H1 (cell line): ENCODE measurements around the gene PIM1. TPM values are rescaled to one million over a fixed set of nuclear protein-coding genes. Genes with fewer than 3 reads are reported as not detected.

Source experiments
- CTCF ChIA-PET: fragments of 300-600 bp; sonication (Branson Sonifier 250); formaldehyde crosslinking; loops from one replicate; lab custom pipeline; 2021; ENCODE audit not compliant: partially characterized antibody; lab: Charles Lee
- POLR2A ChIA-PET: fragments of 300-600 bp; sonication (Branson Sonifier 250); formaldehyde crosslinking; loops from one replicate; lab custom pipeline; 2021; ENCODE audit warnings: inconsistent platforms; ENCODE audit not compliant: partially characterized antibody; lab: Charles Lee
- DNase-seq, 2 experiments: peaks; one replicate each; pipeline versions ENCODE4 v3.0.0 to v3.0.0-alpha.2; 2010 to 2022; ENCODE audit warnings: low spot score in 2 of 2, low read depth in 1 of 2, mixed read lengths in 1 of 2
- FAIRE-seq: peaks from 2 replicates; lab custom pipeline; 2011; peaks lifted over from hg19 to GRCh38; lab: Jason Lieb, UNC
- H2AFZ ChIP-seq: 2 replicates; pipeline ENCODE4 v1.8.1; 2012; ENCODE audit warnings: low read length, inconsistent platforms
- H2AK5ac ChIP-seq: 2 replicates; pipeline ENCODE4 v1.6.1; 2013; ENCODE audit warnings: low read depth, low read length
- H2BK120ac ChIP-seq: replicated peaks from 2 replicates; pipeline ENCODE3; 2013; ENCODE audit warnings: low read depth, low read length, inconsistent platforms
- H2BK12ac ChIP-seq: 2 replicates; pipeline ENCODE4 v1.6.1; 2013; ENCODE audit warnings: low read depth, low read length
- H2BK15ac ChIP-seq: 2 replicates; pipeline ENCODE4 v1.6.1; 2013; ENCODE audit warnings: low read length
- H2BK20ac ChIP-seq: 2 replicates; pipeline ENCODE4 v1.6.1; 2013; ENCODE audit warnings: low read length
- H2BK5ac ChIP-seq: 2 replicates; pipeline ENCODE4 v1.6.1; 2013; ENCODE audit warnings: low read depth, low read length
- H3K14ac ChIP-seq: 2 replicates; pipeline ENCODE4 v1.6.1; 2013; ENCODE audit warnings: inconsistent platforms; ENCODE audit not compliant: insufficient read length
- H3K18ac ChIP-seq: 2 replicates; pipeline ENCODE4 v1.6.1; 2013; ENCODE audit warnings: low read length; ENCODE audit errors: extremely low read depth
- H3K23ac ChIP-seq: 2 replicates; pipeline ENCODE4 v1.6.1; 2013; ENCODE audit warnings: inconsistent platforms; ENCODE audit not compliant: insufficient read length
- H3K23me2 ChIP-seq: 2 replicates; pipeline ENCODE4 v1.6.1; 2013; ENCODE audit warnings: low read depth, low read length
- H3K27ac ChIP-seq: 2 replicates; pipeline ENCODE4 v1.6.1; 2011; ENCODE audit warnings: low read depth, low read length, inconsistent platforms
- H3K27me3 ChIP-seq, 4 experiments: replicated peaks in 1 of 4; 1 replicate in 1 of 4; 2 replicates in 3 of 4; pipeline versions ENCODE4 v1.6.1 to v1.8.1; 2011 to 2013; ENCODE audit warnings: low read length in 3 of 4, mild to moderate bottlenecking in 3 of 4, inconsistent platforms in 2 of 4, mixed read lengths in 2 of 4, moderate library complexity in 1 of 4; ENCODE audit not compliant: control insufficient read depth in 3 of 4, insufficient read depth in 3 of 4; ENCODE audit errors: extremely low read depth in 1 of 4
- H3K36me3 ChIP-seq, 4 experiments: 2 replicates each; pipeline versions ENCODE4 v1.6.1 to v1.8.1; 2011 to 2013; ENCODE audit warnings: mild to moderate bottlenecking in 4 of 4, low read length in 3 of 4, moderate library complexity in 2 of 4, control low read depth in 1 of 4, inconsistent platforms in 1 of 4; ENCODE audit not compliant: insufficient read depth in 4 of 4, control insufficient read depth in 2 of 4
- H3K4ac ChIP-seq: replicated peaks from 2 replicates; pipeline ENCODE3; 2013; ENCODE audit warnings: low read length, low read depth, mixed read lengths, inconsistent platforms; ENCODE audit not compliant: insufficient read length
- H3K4me1 ChIP-seq, 4 experiments: replicated peaks in 1 of 4; 1 replicate in 1 of 4; 2 replicates in 3 of 4; pipeline versions ENCODE4 v1.6.1 to v1.8.1; 2011 to 2013; ENCODE audit warnings: low read length in 3 of 4, inconsistent platforms in 2 of 4, mixed read lengths in 1 of 4; ENCODE audit not compliant: insufficient read depth in 4 of 4, control insufficient read depth in 3 of 4
- H3K4me2 ChIP-seq, 2 experiments: 2 replicates each; pipeline versions ENCODE4 v1.6.1 to v1.8.1; 2011 to 2013; ENCODE audit warnings: low read depth in 2 of 2, low read length in 2 of 2, control low read depth in 1 of 2, inconsistent platforms in 1 of 2, mild to moderate bottlenecking in 1 of 2; ENCODE audit not compliant: insufficient read depth in 1 of 2
- H3K4me3 ChIP-seq, 4 experiments: fragments of 200-600, 300-600 bp in 1 of 4; sonication (generic), shearing (Covaris generic), sonication (Bioruptor Twin) in 1 of 4; 2 replicates each; pipeline versions ENCODE4 v1.5.1 to v1.8.1; 2011 to 2016; ENCODE audit warnings: low read length in 4 of 4, low read depth in 3 of 4, control low read depth in 2 of 4, inconsistent platforms in 2 of 4, mild to moderate bottlenecking in 2 of 4, mixed read lengths in 1 of 4, moderate library complexity in 1 of 4; ENCODE audit not compliant: insufficient read depth in 2 of 4; ENCODE audit errors: extremely low read depth in 1 of 4
- H3K56ac ChIP-seq: replicated peaks from 2 replicates; pipeline ENCODE3; 2013; ENCODE audit warnings: low read depth, mild to moderate bottlenecking, mixed read lengths, low read length, inconsistent platforms; ENCODE audit not compliant: insufficient read length
- H3K79me1 ChIP-seq: 2 replicates; pipeline ENCODE4 v1.6.1; 2013; ENCODE audit warnings: low read depth, low read length, control low read depth
- H3K79me2 ChIP-seq, 2 experiments: 2 replicates each; pipeline versions ENCODE4 v1.6.1 to v1.8.1; 2012 to 2013; ENCODE audit warnings: low read length in 2 of 2, mild to moderate bottlenecking in 2 of 2, inconsistent platforms in 1 of 2; ENCODE audit not compliant: insufficient read depth in 2 of 2, control insufficient read depth in 1 of 2
- H3K9ac ChIP-seq, 4 experiments: replicated peaks in 1 of 4; 1 replicate in 1 of 4; 2 replicates in 3 of 4; pipeline versions ENCODE4 v1.6.1 to v1.8.1; 2011 to 2013; ENCODE audit warnings: low read depth in 3 of 4, low read length in 3 of 4, control low read depth in 2 of 4, mild to moderate bottlenecking in 2 of 4, moderate library complexity in 2 of 4, inconsistent platforms in 1 of 4; ENCODE audit errors: extremely low read depth in 1 of 4
- H3K9me3 ChIP-seq, 2 experiments: 2 replicates each; pipeline versions ENCODE4 v1.6.1 to v1.8.1; 2012 to 2013; ENCODE audit warnings: mild to moderate bottlenecking in 2 of 2, moderate library complexity in 2 of 2, control low read depth in 1 of 2, inconsistent platforms in 1 of 2, low read depth in 1 of 2, low read length in 1 of 2, mixed read lengths in 1 of 2; ENCODE audit not compliant: insufficient read depth in 2 of 2
- H4K20me1 ChIP-seq, 2 experiments: replicated peaks in 1 of 2; 2 replicates each; pipeline versions ENCODE3 to v1.8.1; 2011 to 2013; ENCODE audit warnings: inconsistent platforms in 2 of 2, low read length in 2 of 2, mild to moderate bottlenecking in 1 of 2; ENCODE audit not compliant: insufficient read depth in 2 of 2, control insufficient read depth in 1 of 2
- H4K5ac ChIP-seq: 2 replicates; pipeline ENCODE4 v1.6.1; 2013; ENCODE audit warnings: low read length, low read depth, mixed read lengths, inconsistent platforms; ENCODE audit not compliant: insufficient read length
- H4K8ac ChIP-seq: 2 replicates; pipeline ENCODE4 v1.8.0; 2013; ENCODE audit warnings: mild to moderate bottlenecking, moderate library complexity, low read length, inconsistent platforms; ENCODE audit not compliant: insufficient read depth; ENCODE audit errors: extremely low read depth
- H4K91ac ChIP-seq: replicated peaks from 2 replicates; pipeline ENCODE3; 2013; ENCODE audit warnings: low read length, mixed read lengths, inconsistent platforms; ENCODE audit not compliant: insufficient read length
- ASH2L ChIP-seq: fragments of 200-600, 300-600 bp; sonication (generic); IDR thresholded peaks from one replicate; pipeline ENCODE4 v1.7.1; 2017; ENCODE audit warnings: low read length
- CBX5 ChIP-seq: fragments of 300-800, 300-1000 bp; sonication (generic); IDR thresholded peaks from 2 replicates; pipeline ENCODE4 v1.7.1; 2016; ENCODE audit warnings: antibody characterized with exemption, low read length, low read depth
- CHD1 ChIP-seq: IDR thresholded peaks from 2 replicates; pipeline ENCODE4 v1.6.1; 2012; ENCODE audit warnings: low read depth, low read length, improper control_type of control experiment
- CREB1 ChIP-seq: IDR thresholded peaks from 2 replicates; pipeline ENCODE4 v1.6.1; 2012; ENCODE audit warnings: inconsistent platforms
- CTBP2 ChIP-seq: IDR thresholded peaks from 2 replicates; pipeline ENCODE4 v1.7.0; 2011; ENCODE audit warnings: borderline replicate concordance, mild to moderate bottlenecking, moderate library complexity, mixed read lengths, low read length; ENCODE audit not compliant: insufficient read depth, insufficient read length
- EZH2 ChIP-seq: fragments of 200-600 bp; sonication (generic); IDR thresholded peaks from 2 replicates; pipeline ENCODE4 v1.7.1; 2012; ENCODE audit warnings: low read depth, mild to moderate bottlenecking, moderate library complexity, low read length, inconsistent platforms; ENCODE audit not compliant: severe bottlenecking
- GABPA ChIP-seq: IDR thresholded peaks from 2 replicates; pipeline ENCODE4 v1.6.1; 2011; ENCODE audit warnings: mild to moderate bottlenecking, low read length, moderate library complexity, borderline replicate concordance; ENCODE audit not compliant: insufficient read depth
- JUN ChIP-seq: IDR thresholded peaks from 2 replicates; pipeline ENCODE4 v1.6.1; 2011; ENCODE audit warnings: low read depth, mild to moderate bottlenecking, improper control_type of control experiment, low read length
- PHF8 ChIP-seq: fragments of 200-600 bp; sonication (generic); conservative IDR thresholded peaks from 2 replicates; pipeline ENCODE4 v1.7.1; 2012; ENCODE audit warnings: low read depth, mild to moderate bottlenecking, inconsistent platforms, low read length, moderate library complexity
- SIRT6 ChIP-seq: IDR thresholded peaks from one replicate; pipeline ENCODE4 v1.7.1; 2012; ENCODE audit warnings: low read length, inconsistent platforms
- SRF ChIP-seq: IDR thresholded peaks from 2 replicates; pipeline ENCODE4 v1.6.1; 2011; ENCODE audit warnings: mild to moderate bottlenecking, low read depth, low read length, moderate library complexity
- USF2 ChIP-seq: IDR thresholded peaks from 2 replicates; pipeline ENCODE4 v1.6.1; 2011; ENCODE audit warnings: low read length, improper control_type of control experiment
- ZNF274 ChIP-seq: IDR thresholded peaks from 2 replicates; pipeline ENCODE4 v1.7.0; 2012; ENCODE audit warnings: low read length, borderline replicate concordance; ENCODE audit errors: extremely low read depth
- WGBS, 2 experiments: shearing (Covaris generic) in 1 of 2; methylation state at CpG; one replicate each; pipeline versions ENCODE4 v1.1.6 to v1.1.7; 2013 to 2015; ENCODE audit warnings: low lambda C conversion rate in 2 of 2, mixed read lengths in 2 of 2, inconsistent platforms in 1 of 2, low coverage in 1 of 2, missing lambda C conversion rate in 1 of 2; ENCODE audit not compliant: insufficient replicate concordance in 2 of 2, insufficient coverage in 1 of 2, insufficient read length in 1 of 2; ENCODE audit errors: extremely low coverage in 1 of 2, missing lambda C conversion rate in 1 of 2; 5-methylcytosine and 5-hydroxymethylcytosine counted together
- polyA plus RNA-seq, 7 experiments: library from polyadenylated mRNA; depleted of rRNA in 3 of 7; stranded (reverse) in 5 of 7; unstranded in 2 of 7; fragments of >200 nt in 5 of 7; fragments of 200-250 nt in 2 of 7; gene quantifications; 1 replicate in 5 of 7; 2 replicates in 1 of 7; 4 replicates in 1 of 7; pipeline versions ENCODE4 v1.2.1 to v1.2.3, GENCODE V29; 2011 to 2013; ENCODE audit warnings: missing spikeins in 2 of 7, mixed read lengths in 2 of 7
- total RNA-seq: library from RNA; stranded (reverse); fragmentation: NEBNext Ultra II Directional; extraction: Animal tissue kit (Norgen Biotek cat#: 25700); gene quantifications from 2 replicates; pipeline ENCODE4 v1.2.1, GENCODE V29; 2021

PIM1 gene
- total and polyA plus RNA-seq, 2 of the 8 experiments (the other 6 are each of a cell fraction or from before 2014, with no cell fraction given): 25.5 to 94.9 TPM

- H3K56ac ChIP-seq: no peak overlapping the region
- DNase-seq: no peak
- H3K27me3 ChIP-seq: no peaks in the 10 kb centered on the region; a peak in 1 of 7 replicates
- H2BK120ac ChIP-seq: no peak overlapping the region
- H3K27ac ChIP-seq: no peak overlapping the region
- no peaks in the 10 kb centered on the region for H3K36me3 ChIP-seq
- TF ChIP-seq SRF (no peak), GABPA (no peak), JUN (no peak), EZH2 (no peak), SIRT6 (no peak), ZNF274 (no peak), CTBP2 (no peak), CBX5 (no peak), PHF8 (no peak), CREB1 (no peak), CHD1 (no peak), ASH2L (no peak), USF2 (no peak)
- CTCF ChIA-PET: interaction anchor here (0.7 to 34.9 kb wide), 7 partner anchors 9 to 179 kb away, joined by 3 to 866 read pairs (median 3); no protein-coding TSS in a partner anchor
- H3K4me2 ChIP-seq: no peak overlapping the region
- H2BK20ac ChIP-seq: no peak overlapping the region
- no peak overlapping the region for H3K18ac ChIP-seq
- H3K4ac ChIP-seq: no peak overlapping the region
- WGBS, 2 experiments: 100% methylated on average over 1 of the region's 1 CpG; no CpG with 5 or more reads in 1 of the 2 experiments
- no peak overlapping the region for H2BK5ac ChIP-seq
- no peak overlapping the region for H2AK5ac ChIP-seq
- H3K9ac ChIP-seq: no peak overlapping the region
- no peak overlapping the region for H3K23ac ChIP-seq
- no peak overlapping the region; the same call in 1 of the 2 replicates for H2BK15ac ChIP-seq
- H2AFZ ChIP-seq: peak overlapping the region; percentile 36; the same call in 1 of the 2 replicates
- no peak for FAIRE-seq
- H3K23me2 ChIP-seq: peaks cover 5% of the 10 kb centered on the region; the same call in 1 of the 2 replicates
- H3K4me3 ChIP-seq: no peak overlapping the region
- H4K5ac ChIP-seq: no peak overlapping the region
- H3K4me1 ChIP-seq: no peaks in the 10 kb centered on the region; a peak in 1 of 7 replicates
- H3K79me2 ChIP-seq: no peaks in the 10 kb centered on the region
- no peak overlapping the region for H4K91ac ChIP-seq
- POLR2A ChIA-PET: interaction anchor here (1.0 to 1.3 kb wide), 2 partner anchors 26 to 28 kb away, joined by 4 to 5 read pairs; no protein-coding TSS in a partner anchor
- H4K20me1 ChIP-seq: peaks cover 0 to 2% of the 10 kb centered on the region in 2 experiments
- no peak overlapping the region for H4K8ac ChIP-seq
- H3K14ac ChIP-seq: no peak overlapping the region
- no peak overlapping the region for H2BK12ac ChIP-seq
- H3K9me3 ChIP-seq: no peaks in the 10 kb centered on the region
- H3K79me1 ChIP-seq: no peaks in the 10 kb centered on the region
These were observed 31.8 kb downstream of the PIM1 start for GRCh38 chr6:37201726-37202125.
